Measurements from ENCODE around the gene OR10AD1.

The OR10AD1 gene

DNA sequence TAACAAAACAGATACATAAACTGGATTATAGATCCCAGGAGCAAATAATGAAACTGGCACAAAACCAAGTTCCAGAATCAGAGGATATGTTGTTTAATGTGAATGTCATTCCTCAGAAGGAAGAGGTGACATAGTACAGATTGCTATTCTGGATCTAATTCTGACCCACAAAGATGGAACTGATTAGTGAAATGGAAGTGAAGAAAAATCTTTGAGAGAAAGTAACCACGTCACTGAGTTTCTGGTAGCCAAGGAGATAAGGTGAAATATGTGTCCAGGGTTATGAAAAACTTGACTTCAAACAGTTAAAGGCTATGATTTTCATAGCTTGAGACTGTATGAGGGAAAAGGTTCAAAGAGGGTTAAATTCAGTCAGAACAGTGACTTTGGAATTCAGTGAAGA, 8.3 kb downstream of the OR10AD1 start:
- Histone ChIP-seq H3K27me3 (ENCODE audit: insufficient read depth, low read depth) (no peaks in the 10 kb centered on the region), H3K79me2 (ENCODE audit: insufficient read depth, low read depth) (no peaks in the 10 kb centered on the region), H2AFZ (ENCODE audit: low read depth) (no peak overlapping the region), H4K20me1 (ENCODE audit: insufficient read depth) (no peaks in the 10 kb centered on the region), H3K9ac (no peak overlapping the region), H3K36me3 (ENCODE audit: insufficient read depth) (no peaks in the 10 kb centered on the region), H3K4me1 (ENCODE audit: low read depth, poor library complexity, severe bottlenecking) (peaks cover 8% of the 10 kb centered on the region), H3K27ac (no peak overlapping the region), H3K4me3 (IDR thresholded peaks at IDR 0.05; ENCODE audit: insufficient read depth, low read depth, low read length) (no peak overlapping the region), H3K4me2 (no peak overlapping the region)
- TF ChIP-seq, protein P1, sequence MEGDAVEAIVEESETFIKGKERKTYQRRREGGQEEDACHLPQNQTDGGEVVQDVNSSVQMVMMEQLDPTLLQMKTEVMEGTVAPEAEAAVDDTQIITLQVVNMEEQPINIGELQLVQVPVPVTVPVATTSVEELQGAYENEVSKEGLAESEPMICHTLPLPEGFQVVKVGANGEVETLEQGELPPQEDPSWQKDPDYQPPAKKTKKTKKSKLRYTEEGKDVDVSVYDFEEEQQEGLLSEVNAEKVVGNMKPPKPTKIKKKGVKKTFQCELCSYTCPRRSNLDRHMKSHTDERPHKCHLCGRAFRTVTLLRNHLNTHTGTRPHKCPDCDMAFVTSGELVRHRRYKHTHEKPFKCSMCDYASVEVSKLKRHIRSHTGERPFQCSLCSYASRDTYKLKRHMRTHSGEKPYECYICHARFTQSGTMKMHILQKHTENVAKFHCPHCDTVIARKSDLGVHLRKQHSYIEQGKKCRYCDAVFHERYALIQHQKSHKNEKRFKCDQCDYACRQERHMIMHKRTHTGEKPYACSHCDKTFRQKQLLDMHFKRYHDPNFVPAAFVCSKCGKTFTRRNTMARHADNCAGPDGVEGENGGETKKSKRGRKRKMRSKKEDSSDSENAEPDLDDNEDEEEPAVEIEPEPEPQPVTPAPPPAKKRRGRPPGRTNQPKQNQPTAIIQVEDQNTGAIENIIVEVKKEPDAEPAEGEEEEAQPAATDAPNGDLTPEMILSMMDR (conservative IDR thresholded peaks at IDR 0.05; ENCODE audit: low read depth, low read length), result no peak

DNA sequence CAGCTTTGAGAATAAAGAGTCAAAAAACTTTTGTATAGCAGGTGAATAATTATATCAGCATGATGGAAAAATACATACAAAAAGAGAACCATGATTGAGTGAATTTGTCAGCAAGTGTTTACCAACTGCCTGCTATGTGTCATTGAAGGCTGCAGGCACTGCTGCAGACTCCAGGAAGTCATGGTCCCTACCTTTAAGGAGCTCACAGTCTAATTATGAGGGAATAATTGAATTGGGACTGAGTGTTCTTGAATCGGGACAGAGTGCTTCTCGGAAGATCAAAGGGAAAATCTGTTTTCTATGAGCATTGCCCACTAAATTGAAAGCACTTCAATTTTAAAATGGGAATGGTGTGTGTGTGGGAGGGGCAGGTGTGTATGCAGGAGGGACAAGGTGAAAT, 9.5 kb downstream of the OR10AD1 start:
- H3K4me2 ChIP-seq, result no peak overlapping the region
- H2AFZ ChIP-seq (ENCODE audit: low read depth), result no peak overlapping the region
- no peaks in the 10 kb centered on the region for H3K79me2 ChIP-seq (ENCODE audit: insufficient read depth, low read depth)
- no peaks in the 10 kb centered on the region for H3K27me3 ChIP-seq (ENCODE audit: insufficient read depth, low read depth)
- H4K20me1 ChIP-seq (ENCODE audit: insufficient read depth), result no peaks in the 10 kb centered on the region
- no peak overlapping the region for H3K27ac ChIP-seq
- no peak overlapping the region for H3K9ac ChIP-seq
- no peak overlapping the region for H3K4me3 ChIP-seq (IDR thresholded peaks at IDR 0.05; ENCODE audit: insufficient read depth, low read depth, low read length)
- H3K4me1 ChIP-seq (ENCODE audit: low read depth, poor library complexity, severe bottlenecking), result peaks cover 2% of the 10 kb centered on the region
- TF ChIP-seq, protein P1 (conservative IDR thresholded peaks at IDR 0.05; ENCODE audit: low read depth, low read length), result no peak
- no peaks in the 10 kb centered on the region for H3K36me3 ChIP-seq (ENCODE audit: insufficient read depth)

DNA sequence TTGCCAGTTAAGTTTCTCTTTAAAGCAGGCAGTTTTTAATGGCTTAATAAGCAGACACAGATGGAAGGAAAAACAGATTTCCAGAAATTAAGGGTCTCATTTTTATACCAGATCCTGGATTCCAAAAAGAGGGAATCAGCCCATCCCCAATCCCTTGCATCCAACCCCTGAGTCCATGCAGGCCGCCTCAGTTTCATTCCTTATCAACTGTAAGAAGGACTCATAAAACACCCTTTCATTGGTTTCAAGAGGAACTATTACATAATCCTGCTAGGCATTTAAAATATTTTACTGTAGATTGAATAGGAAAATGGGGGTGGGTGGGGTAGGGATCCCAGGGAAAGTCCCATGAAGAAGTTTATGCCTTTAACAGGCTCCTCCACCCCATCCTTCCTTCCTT, 10.2 kb downstream of the OR10AD1 start:
- H4K20me1 ChIP-seq (ENCODE audit: insufficient read depth), result no peaks in the 10 kb centered on the region
- H3K27ac ChIP-seq, result no peak overlapping the region
- H3K79me2 ChIP-seq (ENCODE audit: insufficient read depth, low read depth), result no peaks in the 10 kb centered on the region
- no peak overlapping the region for H3K4me2 ChIP-seq
- H3K4me3 ChIP-seq (IDR thresholded peaks at IDR 0.05; ENCODE audit: insufficient read depth, low read depth, low read length), result no peak overlapping the region
- H3K4me1 ChIP-seq (ENCODE audit: low read depth, poor library complexity, severe bottlenecking), result no peaks in the 10 kb centered on the region
- TF ChIP-seq, protein P1 (conservative IDR thresholded peaks at IDR 0.05; ENCODE audit: low read depth, low read length), result no peak
- no peaks in the 10 kb centered on the region for H3K36me3 ChIP-seq (ENCODE audit: insufficient read depth)
- H2AFZ ChIP-seq (ENCODE audit: low read depth), result no peak overlapping the region
- no peak overlapping the region for H3K9ac ChIP-seq
- no peaks in the 10 kb centered on the region for H3K27me3 ChIP-seq (ENCODE audit: insufficient read depth, low read depth)

DNA sequence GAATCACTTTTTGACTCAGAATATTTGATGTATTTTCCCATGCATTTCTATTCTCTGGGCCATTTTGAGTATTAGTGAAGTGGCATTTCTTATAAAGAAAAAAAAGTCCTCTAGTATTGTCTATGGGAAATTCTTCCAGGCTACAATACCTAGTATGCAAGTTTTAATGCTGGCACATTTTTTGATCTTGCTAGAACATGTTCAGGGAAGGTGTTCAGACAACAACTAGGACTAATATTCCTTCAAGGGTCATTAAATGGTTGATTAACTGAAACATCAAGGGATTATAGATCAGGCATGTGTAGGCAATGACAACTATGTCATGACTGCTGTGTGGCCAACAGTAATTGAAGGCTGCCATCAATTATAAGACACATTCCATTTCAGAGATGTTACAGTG, 12.0 kb downstream of the OR10AD1 start:
- Histone ChIP-seq H2AFZ (ENCODE audit: low read depth) (no peak overlapping the region), H3K27ac (no peak overlapping the region), H3K4me2 (no peak overlapping the region), H3K27me3 (ENCODE audit: insufficient read depth, low read depth) (no peaks in the 10 kb centered on the region), H4K20me1 (ENCODE audit: insufficient read depth) (no peaks in the 10 kb centered on the region), H3K4me1 (ENCODE audit: low read depth, poor library complexity, severe bottlenecking) (peaks cover 2% of the 10 kb centered on the region), H3K9ac (no peak overlapping the region), H3K36me3 (ENCODE audit: insufficient read depth) (no peaks in the 10 kb centered on the region), H3K79me2 (ENCODE audit: insufficient read depth, low read depth) (no peaks in the 10 kb centered on the region), H3K4me3 (IDR thresholded peaks at IDR 0.05; ENCODE audit: insufficient read depth, low read depth, low read length) (no peak overlapping the region)
- TF ChIP-seq, protein P1 (conservative IDR thresholded peaks at IDR 0.05; ENCODE audit: low read depth, low read length), result no peak

All from KMS-11 (cell line).